IPS-18a (cell line): ENCODE measurements around the gene ADIRF.
"Not testable (repeated sequence)": the region's sequence is repeated elsewhere in the genome, so short reads cannot be mapped to it uniquely, and the experiment has no call there.

Experiments
- H3K27ac ChIP-seq: one replicate; pipeline ENCODE4 v1.5.1; 2013; ENCODE audit warnings: low read length
- H3K27me3 ChIP-seq: one replicate; pipeline ENCODE4 v1.6.1; 2013; ENCODE audit warnings: mild to moderate bottlenecking, low read length; ENCODE audit not compliant: control insufficient read depth, insufficient read depth
- H3K36me3 ChIP-seq: one replicate; pipeline ENCODE4 v1.6.1; 2013; ENCODE audit warnings: low read depth, low read length; ENCODE audit not compliant: control insufficient read depth
- H3K4me1 ChIP-seq: one replicate; pipeline ENCODE4 v1.6.1; 2013; ENCODE audit warnings: low read depth, low read length; ENCODE audit not compliant: control insufficient read depth
- H3K4me3 ChIP-seq: one replicate; pipeline ENCODE4 v1.5.1; 2013; ENCODE audit warnings: low read length
- H3K9ac ChIP-seq: one replicate; pipeline ENCODE4 v1.6.1; 2013; ENCODE audit warnings: mild to moderate bottlenecking, low read length, moderate library complexity
- H3K9me3 ChIP-seq: one replicate; pipeline ENCODE4 v1.6.1; 2013; ENCODE audit warnings: low read depth, low read length; ENCODE audit not compliant: control insufficient read depth

The ADIRF gene

GRCh38 chr10:86968271-86968993, at the start of gene ADIRF:
TSS of gene ADIRF (plus strand) at chr10:86968482. CDS start at chr10:86968545, 63 bp downstream.
- no peaks in the 10 kb centered on the region for H3K36me3 ChIP-seq
- H3K4me3 ChIP-seq = no peak within 1 kb of the TSS
- peaks cover 21% of the 10 kb centered on the region for H3K27me3 ChIP-seq
- H3K9ac ChIP-seq = no peak within 1 kb of the TSS
- peaks cover 30% of the 10 kb centered on the region for H3K4me1 ChIP-seq
- H3K27ac ChIP-seq = no peak within 1 kb of the TSS
- H3K9me3 ChIP-seq = no peaks in the 10 kb centered on the region

- no peak overlapping the region for H3K9ac ChIP-seq
- no peak overlapping the region for H3K27ac ChIP-seq
- no peaks in the 10 kb centered on the region for H3K9me3 ChIP-seq
- H3K4me3 ChIP-seq = no peak overlapping the region
- H3K27me3 ChIP-seq = no peaks in the 10 kb centered on the region
- no peaks in the 10 kb centered on the region for H3K4me1 ChIP-seq
- peaks cover 61% of the 10 kb centered on the region for H3K36me3 ChIP-seq
Observed at GRCh38 chr10:86922553-86922961, 45.7 kb upstream of the ADIRF start.

DNA sequence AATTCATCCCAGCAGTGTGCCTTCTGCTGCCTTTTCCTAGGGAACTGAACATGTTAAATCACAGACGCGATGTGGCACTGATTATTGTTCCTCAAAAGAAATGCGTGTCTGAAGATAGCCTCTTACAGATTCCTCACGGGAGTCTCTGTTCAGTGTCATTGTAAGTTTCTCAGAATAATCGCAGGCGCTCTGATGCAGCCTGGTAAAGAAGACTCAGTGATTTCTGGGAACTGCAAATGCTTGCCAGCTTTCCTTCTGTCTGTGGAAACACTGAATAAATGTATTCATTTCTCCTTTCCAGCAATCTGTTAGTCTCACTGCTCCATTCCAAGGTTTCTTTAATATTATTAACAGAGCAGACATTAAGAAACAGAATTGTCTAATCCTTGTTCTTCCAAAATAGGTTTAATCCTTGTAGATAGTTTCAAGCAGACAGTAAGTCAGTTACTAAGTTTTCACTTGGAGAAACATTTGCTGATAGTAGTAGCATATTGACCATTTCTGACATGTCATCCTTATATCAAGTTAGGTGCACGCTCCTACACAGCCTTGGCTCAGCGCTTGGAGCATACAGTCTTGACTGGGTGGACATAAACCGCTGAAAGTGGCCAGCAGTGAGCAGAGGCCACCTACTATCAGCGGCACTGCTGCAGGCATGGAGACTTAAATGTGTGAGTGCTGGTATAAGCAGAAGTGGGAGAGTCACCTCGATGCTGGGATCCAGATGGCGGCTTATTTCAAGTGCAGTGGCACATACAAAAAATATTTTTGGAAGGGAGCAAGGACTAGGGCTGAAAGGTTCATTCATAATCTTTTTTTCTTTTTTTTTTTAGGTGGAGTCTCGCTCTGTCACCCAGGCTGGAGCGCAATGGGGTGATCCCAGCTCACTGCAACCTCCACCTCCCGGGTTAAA, 38.6 kb upstream of the ADIRF start:
- Histone ChIP-seq H3K27me3 (no peaks in the 10 kb centered on the region), H3K27ac (no peak overlapping the region), H3K4me3 (no peak overlapping the region), H3K4me1 (no peaks in the 10 kb centered on the region), H3K36me3 (peaks cover 34% of the 10 kb centered on the region), H3K9ac (no peak overlapping the region), H3K9me3 (no peaks in the 10 kb centered on the region)

- Histone ChIP-seq H3K27ac (no peak overlapping the region), H3K4me3 (no peak overlapping the region), H3K36me3 (peaks cover 29% of the 10 kb centered on the region), H3K27me3 (no peaks in the 10 kb centered on the region), H3K4me1 (no peaks in the 10 kb centered on the region), H3K9ac (no peak overlapping the region), H3K9me3 (no peaks in the 10 kb centered on the region)
Observed at GRCh38 chr10:86931872-86932271, 36.4 kb upstream of the ADIRF start.

DNA sequence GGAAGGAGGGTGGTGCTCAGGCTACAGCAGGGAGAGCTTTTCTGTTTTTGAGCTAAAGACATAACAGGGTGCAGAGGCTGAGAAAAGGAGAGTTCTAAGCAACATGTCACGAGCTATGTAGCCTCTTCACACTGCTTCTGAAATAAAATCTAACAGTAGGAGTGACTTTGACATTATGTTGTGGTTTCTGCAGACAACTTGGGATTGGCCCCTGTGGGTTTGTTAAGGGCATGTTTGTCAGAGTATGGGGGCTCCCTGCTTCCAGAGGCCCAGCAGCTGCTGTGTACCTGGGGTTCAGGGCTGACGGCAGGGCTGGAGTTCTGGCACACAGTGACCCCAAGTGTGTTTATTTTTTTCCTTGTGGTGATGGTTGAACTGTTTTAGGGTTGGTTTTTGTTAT, 35.6 kb upstream of the ADIRF start:
- Histone ChIP-seq H3K27ac (no peak overlapping the region), H3K36me3 (peaks cover 24% of the 10 kb centered on the region)

DNA sequence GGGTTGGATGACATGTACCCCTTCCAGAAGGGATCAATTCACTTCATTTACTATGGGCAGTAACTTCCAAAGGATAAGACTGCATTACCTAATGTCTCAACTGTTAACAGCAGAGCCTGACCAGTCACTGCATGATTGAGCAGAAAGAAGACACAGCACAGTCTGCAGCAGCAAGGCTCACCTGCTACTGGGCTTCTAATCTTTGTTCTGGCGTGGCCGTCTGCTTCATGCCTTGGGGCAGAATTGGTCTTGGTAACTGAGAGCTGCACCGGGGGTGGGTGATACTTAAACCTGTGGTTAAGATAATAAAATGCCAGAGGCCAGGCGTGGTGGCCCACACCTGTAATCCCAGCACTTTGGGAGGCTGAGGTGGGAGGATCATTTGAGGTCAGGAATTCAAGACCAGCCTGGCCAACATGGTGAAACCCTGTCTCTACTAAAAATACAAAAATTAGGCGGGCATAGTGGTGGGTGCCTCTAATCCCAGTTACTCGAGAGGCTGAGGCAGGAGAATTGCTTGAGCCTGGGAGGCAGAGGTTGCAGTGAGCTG, 34.0 kb upstream of the ADIRF start:
- H3K4me3 ChIP-seq, H3K9me3 ChIP-seq, H3K9ac ChIP-seq, H3K4me1 ChIP-seq, H3K27me3 ChIP-seq, H3K27ac ChIP-seq: not testable (repeated sequence)
- peaks cover 16% of the 10 kb centered on the region for H3K36me3 ChIP-seq

More for the DNA sequence above, 35.6 kb upstream of the ADIRF start:
- no peak overlapping the region for H3K4me3 ChIP-seq
- H3K9me3 ChIP-seq = no peaks in the 10 kb centered on the region
- H3K4me1 ChIP-seq = no peaks in the 10 kb centered on the region
- H3K9ac ChIP-seq = no peak overlapping the region
- no peaks in the 10 kb centered on the region for H3K27me3 ChIP-seq

DNA sequence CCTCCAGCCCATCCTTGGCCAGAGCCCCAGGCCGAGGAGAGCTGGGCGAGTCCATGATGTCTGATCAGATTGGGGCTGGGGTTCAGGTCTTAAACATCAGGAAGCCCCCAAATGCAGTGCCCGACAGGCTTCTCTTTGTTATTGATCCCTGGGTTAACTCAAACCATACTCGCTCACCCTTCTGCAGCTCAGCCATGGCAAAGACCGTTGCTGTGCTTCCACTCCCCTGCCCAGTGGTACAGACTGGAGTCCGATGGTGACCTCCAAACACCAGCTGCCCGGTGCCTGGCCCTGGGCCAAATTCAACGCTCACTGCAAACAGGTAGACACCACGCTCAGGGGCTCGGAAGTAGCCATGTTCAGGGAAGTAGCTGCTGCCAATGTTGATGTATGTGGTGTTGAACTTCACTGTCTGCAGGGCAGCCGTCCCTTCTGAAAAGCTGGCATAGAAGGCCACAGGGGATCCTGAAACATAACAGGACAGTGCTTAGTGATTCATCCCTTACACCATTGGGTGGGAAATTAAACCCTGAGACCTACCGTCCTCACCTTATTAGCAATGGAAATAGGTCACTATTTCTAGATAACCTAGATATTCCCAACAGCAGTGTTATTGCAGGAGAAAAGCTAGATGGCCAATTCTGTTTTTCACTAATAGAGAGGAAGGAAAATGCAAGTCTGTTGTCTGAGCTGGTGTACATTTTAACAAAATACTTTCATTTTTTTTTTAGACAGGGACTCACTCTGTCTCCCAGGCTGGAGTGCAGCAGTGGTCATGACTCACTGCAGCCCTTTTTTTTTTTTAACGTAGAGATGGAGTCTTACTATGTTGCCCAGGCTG, 31.4 kb upstream of the ADIRF start:
- Histone ChIP-seq H3K4me3 (no peak overlapping the region), H3K36me3 (peaks cover under 1% of the 10 kb centered on the region), H3K9ac (no peak overlapping the region), H3K9me3 (no peaks in the 10 kb centered on the region), H3K27ac (no peak overlapping the region), H3K4me1 (no peaks in the 10 kb centered on the region), H3K27me3 (no peaks in the 10 kb centered on the region)

DNA sequence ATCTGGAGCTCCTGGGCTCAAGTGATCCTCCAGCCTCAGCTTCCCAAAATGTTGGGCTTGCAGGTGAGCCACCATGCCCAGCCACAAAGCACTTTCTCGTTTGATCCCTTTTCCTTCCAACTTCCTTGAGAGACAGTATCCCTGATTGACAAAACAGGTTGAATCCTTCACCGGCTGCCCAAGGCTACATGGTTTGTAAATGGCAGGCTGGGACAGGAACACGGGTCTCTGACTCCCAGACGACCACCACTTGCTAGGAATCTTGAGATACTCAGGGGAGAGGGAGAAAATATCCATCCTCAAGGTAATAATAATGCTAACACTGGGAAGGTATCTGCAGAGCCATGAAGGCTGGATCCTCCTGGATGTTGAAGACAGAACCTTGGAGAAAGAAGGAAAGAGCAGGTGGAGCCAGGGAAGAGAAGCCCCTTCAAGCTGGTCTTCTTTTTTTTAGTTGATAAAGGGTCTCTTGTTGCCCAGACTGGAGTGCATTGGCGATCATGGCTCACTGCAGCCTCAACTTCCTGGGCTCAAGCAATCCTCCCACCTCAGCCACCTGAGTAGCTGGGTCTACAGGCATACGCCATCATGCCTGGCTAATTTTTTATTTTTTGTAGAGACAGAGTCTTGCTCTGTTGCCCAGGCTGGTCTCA, 30.7 kb upstream of the ADIRF start:
- Histone ChIP-seq H3K4me3 (no peak overlapping the region), H3K9ac (no peak overlapping the region), H3K27ac (no peak overlapping the region), H3K4me1 (no peaks in the 10 kb centered on the region), H3K27me3 (no peaks in the 10 kb centered on the region), H3K36me3 (no peaks in the 10 kb centered on the region), H3K9me3 (no peaks in the 10 kb centered on the region)

GRCh38 chr10:86938260-86938659, 30.0 kb upstream of the ADIRF start:
- Histone ChIP-seq H3K36me3 (no peaks in the 10 kb centered on the region), H3K9ac (no peak overlapping the region), H3K27me3 (no peaks in the 10 kb centered on the region), H3K9me3 (no peaks in the 10 kb centered on the region), H3K4me3 (no peak overlapping the region), H3K4me1 (no peaks in the 10 kb centered on the region), H3K27ac (no peak overlapping the region)

GRCh38 chr10:86940076-86940475, 28.2 kb upstream of the ADIRF start:
- not testable (repeated sequence) for H3K9ac ChIP-seq, H3K4me1 ChIP-seq, H3K27me3 ChIP-seq, H3K9me3 ChIP-seq, H3K36me3 ChIP-seq, H3K27ac ChIP-seq, H3K4me3 ChIP-seq

DNA sequence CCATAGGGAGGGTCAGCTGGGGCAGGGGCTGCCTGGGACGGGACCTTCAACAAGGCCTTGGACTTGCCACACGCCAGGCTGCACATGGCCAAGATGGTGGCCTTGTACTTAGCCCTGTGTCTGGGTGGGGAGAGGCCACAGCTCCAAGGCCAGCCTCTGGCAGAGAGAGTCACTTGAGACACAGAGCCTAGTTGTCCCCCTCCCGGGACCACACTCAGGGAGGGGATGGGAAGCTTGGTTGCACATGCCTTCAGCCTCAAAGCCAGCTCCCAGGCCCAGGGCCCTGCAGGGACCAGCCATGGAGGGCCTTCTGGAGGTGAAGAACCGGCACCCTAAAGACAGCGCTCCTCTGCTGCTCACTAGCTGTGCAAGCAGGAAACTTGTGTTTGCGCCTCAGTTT, 27.6 kb upstream of the ADIRF start:
- no peaks in the 10 kb centered on the region for H3K27me3 ChIP-seq
- no peak overlapping the region for H3K9ac ChIP-seq
- H3K4me3 ChIP-seq = no peak overlapping the region
- peaks cover under 1% of the 10 kb centered on the region for H3K4me1 ChIP-seq
- no peaks in the 10 kb centered on the region for H3K9me3 ChIP-seq
- no peak overlapping the region for H3K27ac ChIP-seq
- no peaks in the 10 kb centered on the region for H3K36me3 ChIP-seq
